IMR-90 (cell line): ENCODE data around the gene NGFR. TPM values are rescaled to one million over a fixed set of nuclear protein-coding genes. Genes with fewer than 3 reads are reported as not detected.

Experiments used
- ATAC-seq: fragments of 200-7000 bp; cut with Tn5 transposase; 2 replicates; pipeline ENCODE4 v1.9.1; 2020; ENCODE audit warnings: low read depth, mild to moderate bottlenecking, moderate library complexity
- BruUV-seq: library from RNA; stranded (reverse); fragments of 400-500 nt; replicated peaks from 2 replicates; lab custom pipeline; 2021; lab: Mats Ljungman, UMichigan
- CTCF ChIA-PET: fragments of 300-600 bp; formaldehyde crosslinking; extraction: SDS; loops from one replicate; lab custom pipeline; 2021; ENCODE audit warnings: antibody characterized with exemption; lab: Yijun Ruan, JAX
- POLR2A ChIA-PET: fragments of 300-600 bp; sonication (Branson Sonifier 250); formaldehyde crosslinking; loops from one replicate; lab custom pipeline; 2022; ENCODE audit warnings: antibody characterized with exemption; ENCODE audit not compliant: unreplicated experiment; lab: Charles Lee
- DNase-seq: peaks from one replicate; pipeline ENCODE4 v3.0.0; 2013
- H2AFZ ChIP-seq: replicated peaks from 2 replicates; pipeline ENCODE3; 2013; ENCODE audit warnings: low read length, mild to moderate bottlenecking; ENCODE audit not compliant: poor library complexity
- H2AK5ac ChIP-seq: 2 replicates; pipeline ENCODE4 v1.6.1; 2013; ENCODE audit warnings: low read depth, low read length, inconsistent platforms
- H2AK9ac ChIP-seq: replicated peaks from 2 replicates; pipeline ENCODE3; 2013; ENCODE audit warnings: mild to moderate bottlenecking, low read depth, low read length, moderate library complexity; ENCODE audit not compliant: poor library complexity
- H2BK120ac ChIP-seq: 2 replicates; pipeline ENCODE4 v1.6.1; 2013; ENCODE audit warnings: low read depth, low read length, inconsistent platforms
- H2BK15ac ChIP-seq: 3 replicates; pipeline ENCODE4 v1.6.1; 2013; ENCODE audit warnings: low read depth, low read length, inconsistent platforms
- H2BK20ac ChIP-seq: 2 replicates; pipeline ENCODE4 v1.6.1; 2013; ENCODE audit warnings: low read depth, mild to moderate bottlenecking, inconsistent platforms, low read length, moderate library complexity
- H2BK5ac ChIP-seq: 2 replicates; pipeline ENCODE4 v1.6.1; 2013; ENCODE audit warnings: mild to moderate bottlenecking, low read depth, low read length, inconsistent platforms; ENCODE audit not compliant: poor library complexity, severe bottlenecking
- H3K14ac ChIP-seq: replicated peaks from 2 replicates; pipeline ENCODE4 v1.6.1; 2013; ENCODE audit warnings: low read depth, low read length, inconsistent platforms
- H3K18ac ChIP-seq: 2 replicates; pipeline ENCODE4 v1.6.1; 2013; ENCODE audit warnings: low read depth, low read length, control low read depth
- H3K23ac ChIP-seq: 2 replicates; pipeline ENCODE4 v1.6.1; 2013; ENCODE audit warnings: low read depth, low read length, inconsistent platforms
- H3K27ac ChIP-seq: 2 replicates; pipeline ENCODE4 v1.5.1; 2013; ENCODE audit warnings: mild to moderate bottlenecking, control low read depth, low read length; ENCODE audit not compliant: insufficient read depth
- H3K27me3 ChIP-seq: 2 replicates; pipeline ENCODE4 v1.6.1; 2013; ENCODE audit warnings: low read length; ENCODE audit not compliant: control insufficient read depth, insufficient read depth
- H3K36me3 ChIP-seq: 2 replicates; pipeline ENCODE4 v1.6.1; 2013; ENCODE audit warnings: low read length, mixed read lengths; ENCODE audit not compliant: control insufficient read depth, insufficient read depth
- H3K4ac ChIP-seq: 2 replicates; pipeline ENCODE4 v1.6.1; 2013; ENCODE audit warnings: low read depth, low read length, inconsistent platforms
- H3K4me1 ChIP-seq: 2 replicates; pipeline ENCODE4 v1.6.1; 2013; ENCODE audit warnings: low read length, mixed read lengths; ENCODE audit not compliant: control insufficient read depth, insufficient read depth
- H3K4me2 ChIP-seq: 2 replicates; pipeline ENCODE4 v1.6.1; 2013; ENCODE audit warnings: low read depth, mild to moderate bottlenecking, control low read depth, low read length, moderate library complexity
- H3K4me3 ChIP-seq: 2 replicates; pipeline ENCODE4 v1.5.1; 2013; ENCODE audit warnings: low read depth, mild to moderate bottlenecking, control low read depth, low read length, moderate library complexity; ENCODE audit not compliant: insufficient read depth
- H3K56ac ChIP-seq: 2 replicates; pipeline ENCODE4 v1.6.1; 2013; ENCODE audit warnings: low read length, inconsistent platforms; ENCODE audit not compliant: insufficient read depth; ENCODE audit errors: extremely low read depth
- H3K79me1 ChIP-seq, 2 experiments: 2 replicates each; pipeline ENCODE4 v1.6.1; 2013; ENCODE audit warnings: low read length in 2 of 2, inconsistent platforms in 1 of 2, low read depth in 1 of 2
- H3K9ac ChIP-seq: 2 replicates; pipeline ENCODE4 v1.6.1; 2013; ENCODE audit warnings: low read depth, low read length, control low read depth
- H3K9me1 ChIP-seq: 2 replicates; pipeline ENCODE4 v1.6.1; 2013; ENCODE audit warnings: low read length, inconsistent platforms; ENCODE audit not compliant: insufficient read depth
- H3K9me3 ChIP-seq: 2 replicates; pipeline ENCODE4 v1.6.1; 2013; ENCODE audit warnings: low read length; ENCODE audit not compliant: control insufficient read depth, insufficient read depth
- H4K20me1 ChIP-seq: 2 replicates; pipeline ENCODE4 v1.6.1; 2013; ENCODE audit warnings: low read length, inconsistent platforms; ENCODE audit not compliant: insufficient read depth
- H4K5ac ChIP-seq: 2 replicates; pipeline ENCODE4 v1.6.1; 2013; ENCODE audit warnings: mild to moderate bottlenecking, low read depth, low read length, control low read depth
- H4K8ac ChIP-seq, 2 experiments: 2 replicates each; pipeline ENCODE4 v1.6.1; 2013; ENCODE audit warnings: low read depth in 2 of 2, low read length in 2 of 2, control low read depth in 1 of 2, inconsistent platforms in 1 of 2
- H4K91ac ChIP-seq: 2 replicates; pipeline ENCODE4 v1.6.1; 2013; ENCODE audit warnings: low read depth, low read length, inconsistent platforms; ENCODE audit not compliant: insufficient read depth
- RFX5 ChIP-seq: IDR thresholded peaks from 2 replicates; pipeline ENCODE4 v1.8.0; 2012; ENCODE audit warnings: low read depth, mild to moderate bottlenecking, low read length, moderate library complexity
- WGBS, 2 experiments: methylation state at CpG; one replicate each; pipeline versions ENCODE4 v1.1.5 to v1.1.7; 2013; ENCODE audit warnings: missing lambda C conversion rate in 2 of 2; ENCODE audit not compliant: insufficient read length in 1 of 2; ENCODE audit errors: extremely low coverage in 2 of 2; 5-methylcytosine and 5-hydroxymethylcytosine counted together
- dilution Hi-C: fragments of 300-500 bp; cut with HindIII; formaldehyde crosslinking; loops from one replicate; pipeline ENCODE4 v1.14.3; 2018; ENCODE audit warnings: low sequenced_read_pairs; ENCODE audit not compliant: unreplicated experiment
- in situ Hi-C: fragments of 300-500 bp; cut with MboI; formaldehyde crosslinking; loops from 3 replicates; pipeline ENCODE4 v1.14.3; 2019; ENCODE audit warnings: low sequenced_read_pairs, inconsistent platforms, mixed read lengths
- intact Hi-C: fragments of 100-400 bp; cut with micrococcal nuclease; formaldehyde crosslinking; loops from 2 replicates; pipeline ENCODE4 v1.10.0; 2022
- polyA plus RNA-seq, 3 experiments: library from polyadenylated mRNA; depleted of rRNA; stranded (reverse); fragments of >200 nt; gene quantifications; 2 replicates each; pipeline ENCODE4 v1.2.3, GENCODE V29; 2012; ENCODE audit warnings: low replicate concordance in 1 of 3
- total RNA-seq: library from RNA; depleted of rRNA; stranded (reverse); fragments of >200 nt; gene quantifications from 2 replicates; pipeline ENCODE4 v1.2.3, GENCODE V29; 2012

NGFR gene
- total and polyA plus RNA-seq, 2 of the 4 experiments (the other 2 are of a cell fraction), result 0.15 to 0.18 TPM

- Histone ChIP-seq H3K14ac (no peak overlapping the region), H3K27ac (no peak overlapping the region), H2AK5ac (no peak overlapping the region), H4K20me1 (no peaks in the 10 kb centered on the region), H3K4me2 (no peak overlapping the region), H3K79me1 (no peaks in the 10 kb centered on the region), H3K4me1 (peaks cover 2% of the 10 kb centered on the region; the same call in 1 of the 2 replicates), H4K8ac (no peak overlapping the region), H3K9me3 (peaks cover 12% of the 10 kb centered on the region), H3K4me3 (no peak overlapping the region), H3K27me3 (peaks cover 87% of the 10 kb centered on the region), H2BK120ac (no peak overlapping the region), H3K36me3 (no peaks in the 10 kb centered on the region), H3K9me1 (no peaks in the 10 kb centered on the region), H3K23ac (no peak overlapping the region), H4K91ac (no peak overlapping the region), H2BK15ac (no peak overlapping the region), H3K56ac (no peak overlapping the region), H2AK9ac (no peak overlapping the region), H2BK20ac (no peak overlapping the region), H2BK5ac (no peak overlapping the region), H3K4ac (no peak overlapping the region), H4K5ac (no peak overlapping the region), H3K9ac (no peak overlapping the region), H3K18ac (no peak overlapping the region), H2AFZ (no peak overlapping the region)
- in situ Hi-C loops (no loop called here), dilution Hi-C loops (no loop called here), intact Hi-C loops (no loop called here)
- WGBS, 2 experiments, result 100% methylated on average over 1 of the region's 1 CpG; no CpG with 5 or more reads in 1 of the 2 experiments
- ATAC-seq (no peak), DNase-seq (no peak)
- TF ChIP-seq RFX5, result no peak
- ChIA-PET CTCF (no interaction called here), POLR2A (no interaction called here)
- BruUV-seq, result no TSS peak
Measured at GRCh38 chr17:49467175-49467574, 27.9 kb upstream of the NGFR start.
